MCF 10A (cell line): Measurements from ENCODE around the gene MED23. TPM values are rescaled to one million over a fixed set of nuclear protein-coding genes. Genes with fewer than 3 reads are reported as not detected.

Source experiments
- BruUV-seq: library from RNA; stranded (reverse); fragments of 400-500 nt; replicated peaks from 2 replicates; lab custom pipeline; 2021; lab: Mats Ljungman, UMichigan
- CTCF ChIA-PET: fragments of 300-600 bp; sonication (Branson Sonifier 250); formaldehyde crosslinking; extraction: SDS; loops from one replicate; lab custom pipeline; 2021; ENCODE audit warnings: antibody characterized with exemption, inconsistent platforms; lab: Yijun Ruan, JAX
- POLR2A ChIA-PET: fragments of 300-600, 350-650 bp; sonication (Branson Sonifier 250); formaldehyde crosslinking; extraction: SDS; loops from one replicate; lab custom pipeline; 2020; ENCODE audit warnings: antibody characterized with exemption, inconsistent platforms; lab: Yijun Ruan, JAX
- DNase-seq: peaks from one replicate; pipeline ENCODE4 v3.0.0-alpha.2; 2018; ENCODE audit not compliant: unreplicated experiment
- H3K27ac Mint-ChIP-seq: one replicate; pipeline ENCODE4 v1.8.0; 2022; ENCODE audit warnings: mild to moderate bottlenecking, low read depth, mixed read lengths; ENCODE audit not compliant: unreplicated experiment
- H3K27me3 Mint-ChIP-seq: one replicate; pipeline ENCODE4 v1.8.0; 2022; ENCODE audit warnings: mixed read lengths; ENCODE audit not compliant: insufficient read depth, unreplicated experiment
- H3K36me3 Mint-ChIP-seq: one replicate; pipeline ENCODE4 v1.8.0; 2022; ENCODE audit warnings: mild to moderate bottlenecking, moderate library complexity, mixed read lengths; ENCODE audit not compliant: insufficient read depth, unreplicated experiment
- H3K4me1 Mint-ChIP-seq: one replicate; pipeline ENCODE4 v1.8.0; 2022; ENCODE audit warnings: mixed read lengths; ENCODE audit not compliant: insufficient read depth, unreplicated experiment
- H3K4me3 Mint-ChIP-seq: one replicate; pipeline ENCODE4 v1.8.0; 2022; ENCODE audit warnings: mild to moderate bottlenecking, moderate library complexity, mixed read lengths; ENCODE audit not compliant: unreplicated experiment
- H3K9me3 Mint-ChIP-seq: one replicate; pipeline ENCODE4 v1.8.0; 2022; ENCODE audit warnings: mixed read lengths; ENCODE audit not compliant: unreplicated experiment
- CTCF ChIP-seq: fragments of 200-600 bp; IDR thresholded peaks from one replicate; pipeline ENCODE4 v1.8.0; 2022; ENCODE audit warnings: antibody characterized with exemption, mild to moderate bottlenecking; ENCODE audit not compliant: unreplicated experiment
- intact Hi-C: fragments of 100-400 bp; cut with micrococcal nuclease; formaldehyde crosslinking; loops from 2 replicates; pipeline ENCODE4 v1.14.1; 2022
- total RNA-seq: library from RNA; stranded (reverse); gene quantifications from 2 replicates; pipeline ENCODE4 v1.2.3, GENCODE V29; 2022

Gene MED23
- total RNA-seq, 1 experiment from 2014 or later: 20.6 TPM

- H3K4me3 Mint-ChIP-seq: no peak overlapping the region
- H3K27ac Mint-ChIP-seq: no peak overlapping the region
- no peaks in the 10 kb centered on the region for H3K36me3 Mint-ChIP-seq
- ChIA-PET CTCF (interaction anchor here (0.6 to 3.0 kb wide), 4 partner anchors 9 to 1936 kb away, joined by 3 to 34 read pairs (median 4); partner anchors contain the start of gene MED23), POLR2A (no interaction called here)
- TF ChIP-seq CTCF: no peak
- DNase-seq: no peak
- intact Hi-C loops: no loop called here
- no TSS peak for BruUV-seq
- no peaks in the 10 kb centered on the region for H3K4me1 Mint-ChIP-seq
- H3K27me3 Mint-ChIP-seq: peaks cover 12% of the 10 kb centered on the region
- no peaks in the 10 kb centered on the region for H3K9me3 Mint-ChIP-seq
Measured at GRCh38 chr6:131638013-131638412, 10.0 kb upstream of the MED23 start.

- intact Hi-C loops: no loop called here
- H3K4me3 Mint-ChIP-seq: no peak within 1 kb of the TSS
- CTCF ChIA-PET: interaction anchor here (0.7 to 1.6 kb wide), 3 partner anchors 9 to 322 kb away, joined by 3 to 4 read pairs (median 3); partner anchors contain the start of genes ENPP1 and MED23
- no peaks in the 10 kb centered on the region for H3K36me3 Mint-ChIP-seq
- no peak within 1 kb of the TSS for H3K27ac Mint-ChIP-seq
- no TSS peak for BruUV-seq
- no peaks in the 10 kb centered on the region for H3K9me3 Mint-ChIP-seq
- H3K4me1 Mint-ChIP-seq: no peaks in the 10 kb centered on the region
- peaks cover 12% of the 10 kb centered on the region for H3K27me3 Mint-ChIP-seq
- no peak for TF ChIP-seq CTCF
- no peak for DNase-seq
- POLR2A ChIA-PET: no interaction called here
Measured at GRCh38 chr6:131636880-131637792, 9.1 kb upstream of the MED23 start, which contains the start of gene ENPP3. Gene ENPP3 (plus strand): TSS chr6:131637302. CDS start chr6:131637385, 83 bp downstream.

GRCh38 chr6:131635384-131636340 is 7.6 kb upstream of the MED23 start:
- peaks cover 12% of the 10 kb centered on the region for H3K27me3 Mint-ChIP-seq
- no TSS peak for BruUV-seq
- intact Hi-C loops: no loop called here
- no peak overlapping the region for H3K4me3 Mint-ChIP-seq
- POLR2A ChIA-PET: interaction anchor here (1.0 kb wide), 1 partner anchor 7 kb away, joined by 3 read pairs; the partner anchor contains the start of gene MED23
- no peak for DNase-seq
- H3K4me1 Mint-ChIP-seq: no peaks in the 10 kb centered on the region
- CTCF ChIA-PET: interaction anchor here (0.6 to 1.6 kb wide), 2 partner anchors 8 to 1144 kb away, joined by 4 read pairs; partner anchors contain the start of gene MED23
- TF ChIP-seq CTCF: no peak
- H3K27ac Mint-ChIP-seq: no peak overlapping the region
- no peaks in the 10 kb centered on the region for H3K36me3 Mint-ChIP-seq
- no peaks in the 10 kb centered on the region for H3K9me3 Mint-ChIP-seq
